ENCODE data around the gene L1CAM.

Gene L1CAM

GRCh38 chrX:153886915-153887314, 942 bp upstream of the L1CAM start (continued):
- TF ChIP-seq ZNF302 (tag by site-specific recombination; IDR thresholded peaks at IDR 0.05; ENCODE audit: low read depth): no peak
- no peak for TF ChIP-seq ZNF677 (tag by site-specific recombination; IDR thresholded peaks at IDR 0.05)
- no peak for TF ChIP-seq SCRT2 (tag by site-specific recombination; IDR thresholded peaks at IDR 0.05)
- TF ChIP-seq ZBTB11 (tag by site-specific recombination; conservative IDR thresholded peaks at IDR 0.05; ENCODE audit: low read depth): no peak
- no peak for TF ChIP-seq KLF8 (tag by site-specific recombination; IDR thresholded peaks at IDR 0.05)
- no peak for TF ChIP-seq ZNF48 (tag by site-specific recombination; IDR thresholded peaks at IDR 0.05)

- POLR2A ChIA-PET: no interaction called here
- peak overlapping the region; percentile 8 for H3K4me3 ChIP-seq (ENCODE audit: low read depth, low read length)
These were observed 675 bp downstream of the L1CAM start for GRCh38 chrX:153885208-153885787.

More at GRCh38 chrX:153885208-153885787, 675 bp downstream of the L1CAM start:
- H3K27ac ChIP-seq (ENCODE audit: extremely low read depth, low read depth, low read length): no peak overlapping the region
- no peaks in the 10 kb centered on the region for H3K9me3 ChIP-seq (ENCODE audit: control insufficient read depth, insufficient read depth, low read depth, low read length)
- no peaks in the 10 kb centered on the region for H3K36me3 ChIP-seq (ENCODE audit: control insufficient read depth in 2 of 2, insufficient read depth in 1 of 2, low read length in 2 of 2)
- H3K4me1 ChIP-seq (ENCODE audit: control insufficient read depth, insufficient read depth, low read length): no peaks in the 10 kb centered on the region
- no peak for TF ChIP-seq ZNF423 (tag by site-specific recombination; IDR thresholded peaks at IDR 0.05)
- peak; percentile 99 for TF ChIP-seq KLF1 (tag by site-specific recombination; IDR thresholded peaks at IDR 0.05)
- peak; percentile 80 for TF ChIP-seq GLIS2 (tag by site-specific recombination; IDR thresholded peaks at IDR 0.05)
- 0 out of 2 replicates have a peak, but pooled peaks have one; percentile 31 for TF ChIP-seq ZBTB10 (tag by site-specific recombination; IDR thresholded peaks at IDR 0.05)
- peak; percentile 82 for TF ChIP-seq KLF8 (tag by site-specific recombination; IDR thresholded peaks at IDR 0.05)
- TF ChIP-seq KLF9 (tag by site-specific recombination; IDR thresholded peaks at IDR 0.05; ENCODE audit: low read depth): peak; percentile 92
- no peak for TF ChIP-seq ZNF19 (tag by site-specific recombination; IDR thresholded peaks at IDR 0.05; ENCODE audit: low read depth)
- TF ChIP-seq ZFHX2 (tag by site-specific recombination; conservative IDR thresholded peaks at IDR 0.05): peak; percentile 68; the same call in 1 of the 2 replicates
- TF ChIP-seq ZBTB17 (tag by site-specific recombination; IDR thresholded peaks at IDR 0.05): peak; percentile 68
- no peak for TF ChIP-seq ZNF580 (tag by site-specific recombination; IDR thresholded peaks at IDR 0.05)
- 0 out of 2 replicates have a peak, but pooled peaks have one; percentile 17 for TF ChIP-seq ZNF335 (tag by site-specific recombination; conservative IDR thresholded peaks at IDR 0.05)
- peak; percentile 43; the same call in 1 of the 2 replicates for TF ChIP-seq SP3 (tag by site-specific recombination; IDR thresholded peaks at IDR 0.05)
- TF ChIP-seq ZBTB21 (tag by site-specific recombination; IDR thresholded peaks at IDR 0.05): no peak
- TF ChIP-seq ZNF677 (tag by site-specific recombination; IDR thresholded peaks at IDR 0.05): no peak
- peak; percentile 57 for TF ChIP-seq EGR2 (tag by site-specific recombination; IDR thresholded peaks at IDR 0.05; ENCODE audit: low read depth)
- peak; percentile 43; the same call in 1 of the 2 replicates for TF ChIP-seq ZNF398 (tag by site-specific recombination; IDR thresholded peaks at IDR 0.05)
- peak; percentile 69 for TF ChIP-seq GLIS1 (tag by site-specific recombination; IDR thresholded peaks at IDR 0.05)
- no peak for TF ChIP-seq ZNF214 (tag by site-specific recombination; IDR thresholded peaks at IDR 0.05; ENCODE audit: borderline replicate concordance)
- TF ChIP-seq ZBTB8A (tag by site-specific recombination; IDR thresholded peaks at IDR 0.05): peak; percentile 33; the same call in 1 of the 2 replicates
- TF ChIP-seq ZIC2 (tag by site-specific recombination; IDR thresholded peaks at IDR 0.05): peak; percentile 16; the same call in 1 of the 2 replicates
- peak; percentile 91; the same call in 1 of the 2 replicates for TF ChIP-seq KLF7 (tag by site-specific recombination; IDR thresholded peaks at IDR 0.05; ENCODE audit: borderline replicate concordance)
- TF ChIP-seq ZBTB26 (tag by site-specific recombination; optimal IDR thresholded peaks at IDR 0.05): peak; percentile 39
- CTCF ChIA-PET: interaction anchor here (0.5 to 1.0 kb wide), 2 partner anchors 64 to 436 kb away, joined by 4 to 6 read pairs; no protein-coding TSS in a partner anchor

Measured in HEK293 (cell line).